IPS-18c (cell line): ENCODE data around the gene TMEM176A.
"Not testable (repeated sequence)": the region's sequence is repeated elsewhere in the genome, so short reads cannot be mapped to it uniquely, and the experiment has no call there.

Experiments
- H3K4me3 ChIP-seq: 2 replicates; pipeline ENCODE4 v1.7.0; 2013; ENCODE audit warnings: low read depth, mild to moderate bottlenecking, low read length, moderate library complexity; ENCODE audit not compliant: insufficient read depth
- H3K9me3 ChIP-seq: one replicate; pipeline ENCODE4 v1.6.1; 2013; ENCODE audit warnings: mild to moderate bottlenecking, low read length, moderate library complexity; ENCODE audit not compliant: control insufficient read depth, insufficient read depth

Gene TMEM176A, protein sequence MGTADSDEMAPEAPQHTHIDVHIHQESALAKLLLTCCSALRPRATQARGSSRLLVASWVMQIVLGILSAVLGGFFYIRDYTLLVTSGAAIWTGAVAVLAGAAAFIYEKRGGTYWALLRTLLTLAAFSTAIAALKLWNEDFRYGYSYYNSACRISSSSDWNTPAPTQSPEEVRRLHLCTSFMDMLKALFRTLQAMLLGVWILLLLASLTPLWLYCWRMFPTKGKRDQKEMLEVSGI

DNA sequence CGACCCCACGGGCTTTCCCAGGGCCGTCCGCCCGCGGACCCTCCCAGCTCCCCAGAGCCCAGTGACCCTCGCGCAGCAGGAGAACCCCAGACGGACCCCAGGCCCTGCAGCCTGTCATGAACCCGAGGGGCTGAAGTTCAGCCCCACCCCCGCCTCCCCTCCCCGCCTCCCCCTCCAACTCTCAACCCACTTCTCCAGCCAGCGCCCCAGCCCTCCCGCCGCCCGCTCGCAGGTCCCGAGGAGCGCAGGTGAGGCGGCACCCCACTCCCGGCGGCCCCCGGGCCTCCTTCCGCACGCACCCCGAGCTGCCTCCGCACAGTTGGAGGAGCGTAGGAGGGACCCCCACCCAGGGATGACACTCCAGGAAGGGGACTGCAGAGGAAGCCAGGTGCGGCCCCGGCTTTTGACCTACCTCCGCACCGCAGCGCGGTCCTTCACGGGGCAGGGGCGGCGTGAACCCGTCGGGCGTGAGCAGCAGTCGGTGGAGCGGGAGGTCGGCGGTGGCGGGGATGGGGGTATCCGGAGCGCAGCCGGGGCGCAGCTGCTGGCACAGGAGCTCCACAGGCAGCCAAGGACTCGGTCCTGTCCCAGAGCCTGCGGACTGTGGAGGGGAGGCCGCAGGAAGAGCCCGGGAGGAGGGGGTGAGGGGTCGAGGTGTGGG is at the start of gene TMEM176A:
Gene TMEM176A, plus strand, starts transcription at position 189 of the 661 bp plus-strand sequence. CDS start 782 bp downstream, outside the sequence.
- peak within 1 kb of the TSS; percentile 46 for H3K4me3 ChIP-seq
- H3K9me3 ChIP-seq = peaks cover 3% of the 10 kb centered on the region

DNA sequence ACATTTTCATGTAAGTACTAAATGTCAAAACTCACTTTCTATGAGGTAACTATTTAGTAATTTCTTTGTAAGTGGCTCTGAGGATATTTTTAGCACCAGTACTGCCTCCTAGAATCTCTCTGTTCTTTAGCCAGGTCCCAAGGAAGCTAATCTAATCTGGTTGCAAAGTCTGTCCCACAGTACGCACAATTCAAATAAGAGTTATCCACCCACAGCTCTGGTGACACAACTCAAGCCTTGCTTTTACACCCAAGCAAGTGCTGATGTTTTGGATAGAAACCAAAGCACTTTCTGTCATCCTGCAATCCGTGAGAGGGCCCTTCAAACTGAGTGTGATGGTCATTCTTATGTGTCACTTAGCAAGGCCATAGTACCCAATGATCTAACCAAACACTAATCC is 48.9 kb upstream of the TMEM176A start:
- Histone ChIP-seq H3K9me3 (no peaks in the 10 kb centered on the region), H3K4me3 (no peak overlapping the region)

DNA sequence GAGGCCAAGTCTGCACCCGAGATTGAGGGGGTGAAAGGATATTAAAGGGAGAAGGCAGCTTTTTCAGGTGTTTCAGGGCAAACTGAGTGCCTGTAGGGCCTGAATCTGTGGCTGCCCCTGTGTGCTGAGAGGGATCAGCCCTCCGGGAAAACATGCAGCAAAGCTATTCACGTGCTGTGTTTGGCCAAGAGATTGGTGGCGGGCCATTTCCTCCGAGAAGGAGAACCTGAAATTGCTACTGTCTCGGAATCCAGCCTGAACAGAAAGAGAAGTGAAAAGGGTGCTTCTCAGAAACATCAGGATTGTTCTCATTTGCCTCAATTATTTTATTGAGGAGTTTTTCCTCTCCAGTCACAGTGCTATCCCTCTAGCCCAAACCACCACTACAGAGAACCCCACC is 47.3 kb upstream of the TMEM176A start:
- no peak overlapping the region for H3K4me3 ChIP-seq
- H3K9me3 ChIP-seq = no peaks in the 10 kb centered on the region

DNA sequence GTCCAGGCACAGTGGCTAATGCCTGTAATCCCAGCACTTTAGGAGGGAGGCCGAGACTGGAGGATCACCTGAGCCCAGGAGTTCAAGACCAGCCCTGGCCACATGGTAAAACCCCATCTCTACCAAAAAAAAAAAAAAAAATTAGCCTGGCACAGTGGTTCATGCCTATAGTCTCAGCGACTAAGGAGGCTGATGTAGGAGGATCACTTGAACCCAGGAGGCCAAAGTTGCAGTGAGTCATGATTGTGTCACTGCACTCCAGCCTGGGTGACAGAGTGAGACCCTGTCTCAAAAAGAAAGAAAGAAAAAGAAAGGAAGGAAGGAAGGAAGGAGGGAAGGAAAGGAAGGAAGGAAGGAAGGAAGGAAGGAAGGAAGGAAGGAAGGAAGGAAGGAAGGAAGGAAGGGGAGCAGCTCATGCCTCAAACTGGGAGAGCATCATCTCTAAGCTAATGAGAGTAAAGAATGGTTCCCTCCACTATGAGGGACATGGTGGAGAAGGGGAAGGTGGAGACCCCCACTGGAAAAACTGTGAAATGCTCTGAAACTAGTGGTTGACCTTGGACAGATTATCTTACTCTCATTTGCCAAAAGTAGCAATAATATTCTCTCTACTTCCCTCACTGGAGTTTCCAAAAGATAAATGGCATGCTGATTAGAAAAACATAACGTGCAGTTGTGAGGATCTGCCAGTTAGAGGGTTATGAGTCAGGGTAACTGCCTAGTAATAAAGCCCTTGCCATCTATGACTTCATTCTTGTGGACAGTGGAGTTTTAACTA is 46.6 kb upstream of the TMEM176A start:
- Histone ChIP-seq H3K9me3 (no peaks in the 10 kb centered on the region), H3K4me3 (no peak overlapping the region)

DNA sequence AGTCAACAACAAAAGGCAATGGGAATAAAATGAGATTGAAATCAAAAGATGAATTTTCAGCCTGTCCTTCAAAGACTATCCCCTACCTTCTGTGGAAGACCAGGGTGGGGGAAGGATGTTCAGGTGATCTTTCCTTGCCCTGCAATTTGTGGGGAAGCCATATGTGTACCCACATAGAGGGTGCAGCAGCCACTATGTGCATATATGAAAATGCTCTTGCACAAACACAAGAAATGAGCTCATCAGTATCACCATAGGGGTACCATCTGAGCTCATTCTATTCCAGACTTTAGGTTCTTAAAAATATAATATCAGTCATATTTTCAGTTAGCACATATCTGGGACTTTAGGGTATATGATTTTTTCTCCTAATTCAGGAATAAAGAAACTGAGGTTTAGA is 45.6 kb upstream of the TMEM176A start:
- Histone ChIP-seq H3K9me3 (no peaks in the 10 kb centered on the region), H3K4me3 (no peak overlapping the region)

DNA sequence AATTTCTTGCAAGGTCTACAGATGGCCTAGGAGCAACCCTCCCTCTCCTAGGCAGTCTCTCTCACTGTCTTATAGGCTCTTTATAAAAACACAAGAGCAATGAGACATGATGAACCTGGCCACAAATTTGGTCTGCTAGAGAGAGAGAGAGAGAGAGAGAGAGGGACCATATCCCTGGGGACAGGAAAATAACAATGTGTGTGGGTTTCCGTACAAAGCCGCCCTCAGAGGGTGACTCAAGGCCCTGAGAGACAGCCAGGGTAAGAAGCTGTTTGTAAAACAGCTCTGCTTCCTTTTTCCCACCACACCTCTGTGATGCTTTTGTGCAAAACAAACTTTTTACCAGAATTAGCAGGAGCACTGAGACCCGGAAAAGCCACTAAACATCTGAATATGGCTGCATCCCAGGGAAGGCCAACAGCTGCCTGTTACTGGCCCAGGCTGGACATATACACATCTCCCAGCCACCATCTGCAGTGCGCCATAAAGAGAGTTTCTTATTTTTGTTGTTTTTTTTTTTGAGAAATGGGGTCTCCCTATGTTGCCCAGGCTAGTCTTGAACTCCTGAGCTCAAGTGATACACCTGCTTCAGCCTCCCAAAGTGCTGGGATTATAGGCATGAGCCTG is 45.0 kb upstream of the TMEM176A start:
- Histone ChIP-seq H3K4me3 (no peak overlapping the region), H3K9me3 (no peaks in the 10 kb centered on the region)

DNA sequence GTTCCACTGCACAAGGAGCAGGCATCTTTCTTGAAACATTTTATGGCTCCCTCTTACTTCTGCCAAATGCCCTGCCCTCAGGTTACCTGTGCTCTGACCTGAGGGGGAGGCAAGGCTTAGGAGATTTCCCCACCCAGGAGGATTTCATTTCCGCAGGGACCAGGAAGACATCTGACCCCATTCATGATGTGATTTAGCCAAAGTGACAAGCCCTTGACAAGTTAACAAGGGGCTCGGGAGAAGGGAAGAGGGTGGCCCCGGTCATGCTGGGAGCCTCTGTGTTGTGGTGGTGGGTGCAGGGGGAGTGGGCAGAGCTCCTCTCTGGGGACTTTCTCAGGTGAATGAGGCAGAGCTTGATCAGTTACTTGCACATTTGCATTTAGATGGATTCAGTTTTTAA is 44.4 kb upstream of the TMEM176A start:
- Histone ChIP-seq H3K4me3 (no peak overlapping the region), H3K9me3 (no peaks in the 10 kb centered on the region)

DNA sequence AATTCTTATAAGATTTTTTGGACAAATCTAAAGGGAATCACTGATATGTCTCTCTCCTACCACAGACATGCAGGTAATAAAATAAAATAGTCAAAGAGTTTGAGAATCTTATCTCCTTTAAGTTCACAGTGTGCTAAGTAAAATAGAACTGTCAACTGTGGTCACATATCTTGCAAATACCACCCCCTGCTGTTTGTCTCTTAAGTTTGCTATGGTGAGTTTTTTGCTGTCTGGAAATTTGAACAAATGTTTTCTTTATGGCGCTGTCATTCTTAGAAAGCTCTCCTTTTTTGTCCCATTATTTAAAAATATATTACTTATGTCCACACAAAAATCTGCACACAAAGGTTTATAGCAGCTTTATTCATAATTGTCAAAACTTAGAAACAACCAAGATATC is 43.7 kb upstream of the TMEM176A start:
- H3K4me3 ChIP-seq = no peak overlapping the region
- no peaks in the 10 kb centered on the region for H3K9me3 ChIP-seq

DNA sequence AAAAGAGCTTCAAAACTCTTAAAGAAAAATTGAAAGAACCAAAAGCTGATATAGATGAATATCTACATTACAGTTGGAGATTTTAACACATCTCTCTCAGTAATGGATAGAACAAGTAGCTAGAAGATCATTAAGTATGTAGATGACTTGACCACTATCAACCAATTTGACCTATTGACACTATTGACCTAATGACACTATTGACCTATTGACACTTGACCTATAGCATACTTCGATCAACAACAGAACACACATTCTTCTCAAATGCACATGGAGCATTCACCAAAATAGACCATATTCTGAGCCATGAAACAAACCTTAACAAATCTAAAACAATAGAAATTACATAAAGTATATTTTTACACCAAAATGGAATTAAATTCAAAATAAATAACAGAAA is 41.1 kb upstream of the TMEM176A start:
- H3K9me3 ChIP-seq = no peaks in the 10 kb centered on the region
- H3K4me3 ChIP-seq = no peak overlapping the region

DNA sequence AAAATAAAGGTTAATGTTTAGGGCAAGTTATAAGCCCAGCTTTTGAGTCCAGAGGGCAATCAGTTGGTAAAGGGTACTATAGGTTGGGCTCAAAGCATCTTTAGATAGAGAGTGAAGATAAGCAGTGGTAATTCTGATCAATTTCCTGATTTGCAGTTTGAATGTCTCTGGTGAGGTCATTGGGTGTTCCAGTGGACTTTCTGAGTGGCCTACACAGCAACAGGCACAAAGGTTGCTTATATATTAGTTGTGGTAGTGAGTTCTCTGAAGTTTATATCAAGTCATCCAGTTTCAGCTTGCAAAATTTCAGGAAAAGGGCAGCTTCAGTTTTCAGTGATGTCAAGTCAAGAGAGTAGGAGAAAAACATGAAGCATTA is 34.2 kb upstream of the TMEM176A start:
- H3K4me3 ChIP-seq = no peak overlapping the region
- no peaks in the 10 kb centered on the region for H3K9me3 ChIP-seq

DNA sequence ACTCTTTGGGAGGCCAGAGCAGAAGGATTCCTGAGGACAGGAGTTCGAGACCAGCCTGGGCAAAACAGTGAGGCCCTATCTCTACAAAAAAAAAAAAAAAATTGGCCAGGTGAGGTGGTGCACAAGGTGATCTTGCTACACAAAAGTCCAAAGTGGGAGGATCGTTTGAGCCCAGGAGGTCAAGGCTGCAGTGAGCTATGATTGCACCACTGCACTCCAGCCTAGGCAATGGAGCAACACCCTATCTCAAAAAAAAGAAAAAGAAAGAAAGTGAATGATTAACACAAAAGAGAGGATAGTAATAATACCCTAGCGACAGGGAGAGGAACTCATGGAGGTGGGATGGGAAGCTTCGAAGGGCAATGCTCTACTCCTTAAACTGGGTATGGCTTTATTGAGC is 30.8 kb upstream of the TMEM176A start:
- Histone ChIP-seq H3K4me3 (no peak overlapping the region), H3K9me3 (no peaks in the 10 kb centered on the region)

DNA sequence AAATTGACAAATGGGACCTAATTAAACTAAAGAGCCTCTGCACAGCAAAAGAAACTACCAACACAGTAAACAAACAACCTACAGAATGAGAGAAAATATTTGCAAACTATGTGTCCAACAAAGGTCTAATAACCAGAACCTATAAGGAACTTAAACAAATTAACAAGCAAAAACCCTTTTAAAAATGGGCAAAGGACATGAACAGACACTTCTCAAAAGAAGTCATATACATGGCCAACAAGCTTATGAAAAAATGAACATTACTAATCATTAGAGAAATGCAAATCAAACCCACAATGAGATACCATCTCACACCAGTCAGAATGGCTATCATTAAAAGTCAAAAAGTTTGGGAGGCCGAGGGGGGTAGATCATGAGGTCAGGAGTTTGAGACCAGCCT is 26.4 kb upstream of the TMEM176A start:
- H3K9me3 ChIP-seq = not testable (repeated sequence)

DNA sequence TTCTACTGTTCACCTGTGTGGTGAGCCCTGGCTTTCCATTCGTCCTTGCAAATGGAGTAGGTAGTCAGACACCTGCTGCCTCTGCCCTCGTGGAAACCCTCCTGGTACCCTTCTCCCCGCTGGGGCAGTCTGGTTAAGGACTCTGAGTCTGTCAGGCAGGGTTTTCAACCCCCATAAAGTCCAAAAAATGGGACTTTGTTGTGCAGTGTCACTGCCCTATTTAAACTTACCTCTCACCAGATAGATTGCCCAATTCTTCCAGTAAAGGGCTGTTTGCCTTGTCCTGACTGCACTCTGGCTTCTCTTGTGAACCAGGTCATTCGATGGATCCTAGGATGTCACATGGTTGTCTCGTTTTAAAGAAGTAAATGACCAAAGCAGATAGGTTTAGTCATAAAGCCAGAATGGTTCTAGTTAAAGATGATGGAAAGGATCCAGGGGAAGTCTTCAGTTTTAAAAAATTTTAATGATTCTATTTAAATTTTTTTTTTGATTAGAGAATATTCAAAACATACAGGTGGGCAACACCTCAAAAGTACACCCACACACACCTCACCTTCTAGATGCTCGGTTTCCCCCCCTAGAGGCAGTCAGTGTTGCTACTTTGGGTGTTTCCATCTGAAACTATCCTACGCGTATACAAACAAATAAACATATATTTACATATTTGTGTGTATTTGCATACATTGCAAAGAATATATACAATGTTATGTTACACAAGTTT is 22.4 kb upstream of the TMEM176A start:
- no peak overlapping the region for H3K4me3 ChIP-seq
- H3K9me3 ChIP-seq = no peaks in the 10 kb centered on the region

More for the DNA sequence above, 26.4 kb upstream of the TMEM176A start:
- not testable (repeated sequence) for H3K4me3 ChIP-seq

DNA sequence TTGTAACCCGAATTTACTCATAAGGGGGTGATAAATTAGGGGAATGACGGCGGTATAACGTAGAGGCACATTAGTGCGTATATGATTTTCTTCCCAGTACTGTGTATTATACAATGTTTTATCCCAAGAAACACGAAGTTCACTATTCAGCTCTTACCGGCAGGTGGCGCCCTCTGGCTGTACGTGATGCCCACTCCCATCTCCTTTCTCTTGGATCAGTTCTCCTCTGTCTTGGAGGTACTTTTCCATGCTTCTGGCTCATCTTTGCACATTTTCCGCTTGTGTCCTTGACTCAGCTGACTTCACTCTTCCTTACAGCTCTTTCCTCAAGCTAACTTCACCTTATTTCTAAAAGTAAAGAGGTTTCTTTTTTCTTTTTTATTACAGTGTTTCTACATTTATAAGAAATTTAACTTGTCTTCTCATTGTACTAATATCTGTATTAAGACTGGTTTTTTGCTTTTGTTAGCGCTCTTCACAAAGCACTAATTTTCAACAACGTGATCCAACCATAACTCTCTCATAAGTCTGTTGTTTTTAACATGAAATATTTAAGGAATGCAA is 21.7 kb upstream of the TMEM176A start:
- H3K4me3 ChIP-seq = no peak overlapping the region

DNA sequence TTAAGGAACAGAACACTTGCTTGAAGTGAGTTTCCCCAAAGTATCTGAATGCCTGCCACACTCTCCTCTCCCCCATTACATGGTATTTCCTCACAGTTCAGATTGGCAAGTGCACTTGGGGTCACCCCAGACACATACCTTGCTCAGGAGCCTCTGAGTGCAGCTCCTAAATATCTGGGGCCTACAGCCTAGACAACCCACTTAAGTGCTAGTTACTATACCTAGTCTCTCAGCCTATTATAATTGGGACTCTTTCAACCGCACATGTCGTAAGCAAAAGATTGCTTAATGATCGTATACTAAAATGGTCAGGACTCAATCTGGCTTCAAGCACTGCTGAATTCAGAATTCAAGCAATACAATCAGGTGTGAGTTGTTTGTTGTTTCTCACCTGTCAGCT is 20.3 kb upstream of the TMEM176A start:
- H3K9me3 ChIP-seq = no peaks in the 10 kb centered on the region
- H3K4me3 ChIP-seq = no peak overlapping the region

More for the DNA sequence above, 21.7 kb upstream of the TMEM176A start:
- H3K9me3 ChIP-seq = no peaks in the 10 kb centered on the region

DNA sequence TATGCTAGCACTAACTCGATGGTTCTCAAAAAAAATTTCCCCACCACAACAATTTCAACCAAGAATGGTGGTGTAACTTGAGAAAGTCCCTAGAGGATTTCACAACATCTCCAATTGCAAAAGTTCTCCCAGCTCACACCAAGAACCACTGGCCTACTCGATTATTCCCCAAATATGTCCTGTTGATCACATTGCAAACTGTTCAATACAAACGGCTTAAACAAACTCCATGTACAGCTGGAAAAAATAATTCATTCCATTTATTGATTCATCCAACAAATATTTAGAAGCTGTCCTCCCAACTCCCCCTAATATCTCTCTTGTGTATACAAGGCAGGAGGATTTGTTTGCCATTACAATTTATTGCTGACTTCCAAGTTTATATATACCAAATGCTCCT is 19.5 kb upstream of the TMEM176A start:
- H3K9me3 ChIP-seq = no peaks in the 10 kb centered on the region

DNA sequence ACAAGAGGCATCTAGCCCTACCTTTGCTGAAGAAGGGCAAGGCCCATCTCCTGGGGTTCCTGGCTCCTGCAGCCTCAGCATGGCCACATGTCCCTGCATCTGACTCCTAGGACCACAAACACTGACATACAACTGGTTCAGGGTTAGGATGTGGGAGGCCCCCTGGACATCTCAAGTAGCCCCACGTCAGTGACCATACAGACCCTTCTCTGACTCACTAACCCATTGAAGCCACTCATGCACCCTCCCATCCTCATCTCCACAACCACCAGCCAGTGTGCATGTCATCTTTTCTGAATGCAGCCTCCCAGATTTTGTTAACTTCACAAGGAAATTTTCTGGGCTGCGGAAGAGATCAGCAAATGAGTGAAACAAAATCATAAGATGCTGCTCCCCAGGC is 18.6 kb upstream of the TMEM176A start:
- H3K9me3 ChIP-seq = no peaks in the 10 kb centered on the region
- no peak overlapping the region for H3K4me3 ChIP-seq

More for the DNA sequence above, 19.5 kb upstream of the TMEM176A start:
- no peak overlapping the region for H3K4me3 ChIP-seq
